ENCODE measurements around the gene FTSJ1.

The FTSJ1 gene

GRCh38 chrX:48509619-48510018 is 33.6 kb downstream of the FTSJ1 start:
- DNase-seq (ENCODE audit: low read depth): no peak
- no peak for TF ChIP-seq CTCF (IDR thresholded peaks at IDR 0.05; ENCODE audit: control insufficient read depth, insufficient read depth, low read depth, low read length, missing control alignments)
- peak overlapping the region; percentile 94 for H3K4me3 ChIP-seq (ENCODE audit: control insufficient read depth, low read depth, low read length)

- no peak overlapping the region for H3K4me3 ChIP-seq (ENCODE audit: control insufficient read depth, low read depth, low read length)
- DNase-seq (ENCODE audit: low read depth): no peak
- TF ChIP-seq CTCF (IDR thresholded peaks at IDR 0.05; ENCODE audit: control insufficient read depth, insufficient read depth, low read depth, low read length, missing control alignments): peak; percentile 49
Observed at GRCh38 chrX:48511560-48511959, 35.6 kb downstream of the FTSJ1 start.

GRCh38 chrX:48512371-48512935 is 36.5 kb downstream of the FTSJ1 start:
- no peak for TF ChIP-seq CTCF (IDR thresholded peaks at IDR 0.05; ENCODE audit: control insufficient read depth, insufficient read depth, low read depth, low read length, missing control alignments)
- no peak for DNase-seq (ENCODE audit: low read depth)
- H3K4me3 ChIP-seq (ENCODE audit: control insufficient read depth, low read depth, low read length): no peak overlapping the region

- DNase-seq (ENCODE audit: low read depth): no peak
- TF ChIP-seq CTCF (IDR thresholded peaks at IDR 0.05; ENCODE audit: control insufficient read depth, insufficient read depth, low read depth, low read length, missing control alignments): no peak
- no peak overlapping the region for H3K4me3 ChIP-seq (ENCODE audit: control insufficient read depth, low read depth, low read length)
Observed at GRCh38 chrX:48513670-48514069, 37.7 kb downstream of the FTSJ1 start.

GRCh38 chrX:48514126-48514806 is 38.3 kb downstream of the FTSJ1 start:
- no peak overlapping the region for H3K4me3 ChIP-seq (ENCODE audit: control insufficient read depth, low read depth, low read length)
- no peak for TF ChIP-seq CTCF (IDR thresholded peaks at IDR 0.05; ENCODE audit: control insufficient read depth, insufficient read depth, low read depth, low read length, missing control alignments)
- no peak for DNase-seq (ENCODE audit: low read depth)

- TF ChIP-seq CTCF (IDR thresholded peaks at IDR 0.05; ENCODE audit: control insufficient read depth, insufficient read depth, low read depth, low read length, missing control alignments): no peak
- no peak for DNase-seq (ENCODE audit: low read depth)
- no peak overlapping the region for H3K4me3 ChIP-seq (ENCODE audit: control insufficient read depth, low read depth, low read length)
Observed at GRCh38 chrX:48514868-48515460, 39.0 kb downstream of the FTSJ1 start.

Data from AG09309 (cell line).